Thoracic aorta (tissue), 2 donors: Measurements from ENCODE around the gene CDK4. TPM values are rescaled to one million over a fixed set of nuclear protein-coding genes. Genes with fewer than 3 reads are reported as not detected.
A peak's percentile ranks its signal among the peaks of the same experiment; 100 is the strongest.

ENCODE experiments used
- ATAC-seq: fragments of 150-250 bp; one replicate; pipeline ENCODE4 v1.8.0; 2017; ENCODE audit warnings: low read depth; ENCODE audit not compliant: insufficient number of reproducible peaks, low FRiP score
- DNase-seq: peaks from one replicate; pipeline ENCODE4 v3.0.0-alpha.2; 2020; ENCODE audit warnings: low spot score
- H3K27ac ChIP-seq, 2 donors: fragments of 200-600 bp; sonication (generic); 1 replicate in 1 of 2; 2 replicates in 1 of 2; pipeline ENCODE4 v1.5.1; 2016; ENCODE audit warnings: mild to moderate bottlenecking in 2 of 2, moderate library complexity in 2 of 2
- H3K27me3 ChIP-seq: fragments of 200-600 bp; sonication (generic); replicated peaks from 2 replicates; pipeline ENCODE4 v1.6.0; 2016; ENCODE audit warnings: mild to moderate bottlenecking; ENCODE audit not compliant: insufficient read depth
- H3K36me3 ChIP-seq: fragments of 200-600 bp; sonication (generic); one replicate; pipeline ENCODE4 v1.5.1; 2016
- H3K4me1 ChIP-seq, 2 donors: fragments of 200-600 bp; sonication (generic); 1 replicate in 1 of 2; 2 replicates in 1 of 2; pipeline versions ENCODE4 v1.5.1 to v1.6.0; 2016; ENCODE audit warnings: low read depth in 2 of 2, mild to moderate bottlenecking in 1 of 2; ENCODE audit not compliant: control insufficient read depth in 1 of 2
- H3K4me3 ChIP-seq: fragments of 200-600 bp; sonication (generic); 2 replicates; pipeline ENCODE4 v1.5.1; 2016; ENCODE audit warnings: mild to moderate bottlenecking
- H3K9me3 ChIP-seq: fragments of 200-600 bp; sonication (generic); 2 replicates; pipeline ENCODE4 v1.5.1; 2016
- CTCF ChIP-seq: fragments of 200-600 bp; sonication (generic); IDR thresholded peaks from one replicate; pipeline ENCODE4 v1.5.1; 2019; ENCODE audit warnings: antibody characterized with exemption
- total RNA-seq, 2 donors: library from RNA; depleted of rRNA; stranded (reverse); fragments of >200 nt; gene quantifications; one replicate each; pipeline versions ENCODE4 v1.1.0 to v1.2.3, GENCODE V29; 2016

CDK4 gene
- total RNA-seq, 2 donors from 2014 or later, result 52.3 to 72.8 TPM

DNA sequence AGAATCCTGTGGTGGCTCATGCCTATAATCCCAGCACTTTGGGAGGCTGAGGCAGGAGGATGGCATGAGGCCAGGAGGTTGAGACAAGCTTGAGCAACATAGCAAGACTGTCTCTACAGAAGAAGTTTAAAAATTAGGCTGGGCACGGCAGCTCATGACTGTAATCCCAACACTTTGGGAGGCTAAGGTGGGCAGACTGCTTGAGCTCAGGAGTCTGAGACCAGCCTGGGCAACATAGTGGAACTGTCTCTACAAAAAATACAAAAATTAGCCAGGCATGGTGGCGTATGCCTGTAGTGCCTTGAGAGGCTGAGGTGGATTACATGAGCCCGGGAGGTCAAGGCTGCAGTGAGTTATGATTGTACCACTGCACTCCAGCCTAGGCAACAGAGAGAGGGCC lies 15.8 kb upstream of the CDK4 start:
- peaks cover 15 to 40% of the 10 kb centered on the region in 2 donors for H3K4me1 ChIP-seq
- TF ChIP-seq CTCF, result no peak
- no peak for ATAC-seq

GRCh38 chr12:57767305-57767698 lies 15.2 kb upstream of the CDK4 start:
- Histone ChIP-seq H3K4me1 (peaks cover 15 to 40% of the 10 kb centered on the region in 2 donors), H3K36me3 (no peaks in the 10 kb centered on the region), H3K9me3 (no peaks in the 10 kb centered on the region), H3K27ac (no peak overlapping the region), H3K4me3 (no peak overlapping the region), H3K27me3 (no peaks in the 10 kb centered on the region)
- no peak for DNase-seq
- no peak for ATAC-seq
- TF ChIP-seq CTCF, result no peak

More for the DNA sequence above, 15.8 kb upstream of the CDK4 start:
- H3K4me3 ChIP-seq, result no peak overlapping the region
- no peaks in the 10 kb centered on the region for H3K9me3 ChIP-seq
- no peak for DNase-seq
- H3K27me3 ChIP-seq, result no peaks in the 10 kb centered on the region
- H3K36me3 ChIP-seq, result no peaks in the 10 kb centered on the region
- no peak overlapping the region for H3K27ac ChIP-seq

DNA sequence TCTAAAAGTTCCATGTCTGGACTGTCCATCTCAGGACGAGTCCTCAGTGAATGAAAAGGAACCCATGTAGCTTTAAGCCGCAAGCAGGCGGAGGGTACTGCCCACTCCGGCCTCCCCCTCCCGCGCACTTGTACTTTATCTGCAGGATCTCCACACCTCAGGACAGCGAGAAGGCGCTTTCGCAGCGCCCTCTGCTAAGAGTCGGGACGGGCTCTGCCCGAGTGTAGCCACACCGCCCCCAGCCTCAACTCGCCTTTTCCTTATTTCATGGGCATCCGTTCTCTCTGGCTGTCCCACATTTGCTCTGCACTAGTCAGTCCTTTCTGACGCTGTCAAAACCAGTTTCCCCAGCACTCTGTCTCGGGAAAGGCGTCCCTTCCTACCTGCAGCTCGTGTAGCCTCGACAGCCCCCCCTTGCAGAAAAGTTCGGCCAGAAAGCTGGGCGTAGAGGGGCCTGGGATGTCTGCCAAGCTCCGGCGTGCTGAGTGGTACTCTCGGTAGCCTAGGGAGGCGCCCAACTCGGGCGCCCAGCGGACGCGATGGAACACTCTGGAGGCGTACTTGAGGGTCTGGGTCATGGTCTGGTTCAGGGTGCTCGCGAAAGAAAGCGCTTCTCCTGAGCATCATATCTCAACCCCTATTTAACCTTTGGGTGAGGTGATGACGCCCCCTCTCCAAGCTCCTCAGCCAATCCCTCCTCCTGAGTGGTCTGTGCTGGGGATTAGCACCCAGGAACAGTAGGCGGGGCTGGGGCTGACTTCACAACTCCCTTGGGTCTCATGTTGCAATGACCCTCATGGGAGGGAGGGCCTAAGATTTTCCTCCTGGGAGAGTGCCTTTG lies 14.6 kb upstream of the CDK4 start, which contains the start of gene CYP27B1:
CYP27B1 (minus strand) TSS at position 615 of the 841 bp plus-strand sequence; CDS start at position 578, 37 bp downstream.
- Histone ChIP-seq H3K27me3 (no peaks in the 10 kb centered on the region), H3K36me3 (no peaks in the 10 kb centered on the region), H3K9me3 (no peaks in the 10 kb centered on the region), H3K4me1 (peaks cover 15 to 40% of the 10 kb centered on the region in 2 donors), H3K4me3 (peak within 1 kb of the TSS; percentile 68), H3K27ac (no peak within 1 kb of the TSS)
- ATAC-seq (no peak), DNase-seq (no peak)
- no peak for TF ChIP-seq CTCF

GRCh38 chr12:57765698-57766463 lies 13.8 kb upstream of the CDK4 start:
- peaks cover 15 to 32% of the 10 kb centered on the region in 2 donors for H3K4me1 ChIP-seq
- no peaks in the 10 kb centered on the region for H3K9me3 ChIP-seq
- TF ChIP-seq CTCF, result no peak
- no peak overlapping the region for H3K27ac ChIP-seq
- H3K36me3 ChIP-seq, result no peaks in the 10 kb centered on the region
- H3K4me3 ChIP-seq, result peak overlapping the region; percentile 68
- DNase-seq, result no peak
- ATAC-seq, result no peak
- H3K27me3 ChIP-seq, result no peaks in the 10 kb centered on the region
